Large intestine (tissue), 3 donors: ENCODE results near the gene SRSF8. TPM values are rescaled to one million over a fixed set of nuclear protein-coding genes. Genes with fewer than 3 reads are reported as not detected.
A peak's percentile ranks its signal among the peaks of the same experiment; 100 is the strongest.
"Not testable (repeated sequence)": the region's sequence is repeated elsewhere in the genome, so short reads cannot be mapped to it uniquely, and the experiment has no call there.

Experiments used
- DNase-seq, 2 donors: peaks; one replicate each; pipeline versions ENCODE4 v3.0.0 to v3.0.0-alpha.2; 2013
- H3K27ac ChIP-seq: one replicate; pipeline ENCODE4 v1.5.1; 2013; ENCODE audit warnings: low read length
- H3K27me3 ChIP-seq: 2 replicates; pipeline ENCODE4 v1.6.1; 2013; ENCODE audit warnings: low read length; ENCODE audit not compliant: control insufficient read depth, insufficient read depth
- H3K36me3 ChIP-seq: 2 replicates; pipeline ENCODE4 v1.6.1; 2013; ENCODE audit warnings: low read length; ENCODE audit not compliant: control insufficient read depth, insufficient read depth
- H3K4me1 ChIP-seq: one replicate; pipeline ENCODE4 v1.6.1; 2013; ENCODE audit warnings: low read length; ENCODE audit not compliant: control insufficient read depth, insufficient read depth
- H3K4me3 ChIP-seq: one replicate; pipeline ENCODE4 v1.5.1; 2013; ENCODE audit warnings: low read length
- H3K9me3 ChIP-seq: one replicate; pipeline ENCODE4 v1.6.1; 2013; ENCODE audit warnings: mild to moderate bottlenecking, low read depth, low read length, moderate library complexity; ENCODE audit not compliant: control insufficient read depth
- WGBS: methylation state at CpG from one replicate; pipeline ENCODE4 v1.1.5; 2013; ENCODE audit warnings: low lambda C conversion rate; ENCODE audit not compliant: insufficient coverage; 5-methylcytosine and 5-hydroxymethylcytosine counted together
- polyA plus RNA-seq: library from polyadenylated mRNA; unstranded; fragments of 120-200 nt; gene quantifications from one replicate; pipeline ENCODE4 v1.2.1, GENCODE V29; 2013

Gene SRSF8
- polyA plus RNA-seq, 1 donor, result 52.3 TPM

DNA sequence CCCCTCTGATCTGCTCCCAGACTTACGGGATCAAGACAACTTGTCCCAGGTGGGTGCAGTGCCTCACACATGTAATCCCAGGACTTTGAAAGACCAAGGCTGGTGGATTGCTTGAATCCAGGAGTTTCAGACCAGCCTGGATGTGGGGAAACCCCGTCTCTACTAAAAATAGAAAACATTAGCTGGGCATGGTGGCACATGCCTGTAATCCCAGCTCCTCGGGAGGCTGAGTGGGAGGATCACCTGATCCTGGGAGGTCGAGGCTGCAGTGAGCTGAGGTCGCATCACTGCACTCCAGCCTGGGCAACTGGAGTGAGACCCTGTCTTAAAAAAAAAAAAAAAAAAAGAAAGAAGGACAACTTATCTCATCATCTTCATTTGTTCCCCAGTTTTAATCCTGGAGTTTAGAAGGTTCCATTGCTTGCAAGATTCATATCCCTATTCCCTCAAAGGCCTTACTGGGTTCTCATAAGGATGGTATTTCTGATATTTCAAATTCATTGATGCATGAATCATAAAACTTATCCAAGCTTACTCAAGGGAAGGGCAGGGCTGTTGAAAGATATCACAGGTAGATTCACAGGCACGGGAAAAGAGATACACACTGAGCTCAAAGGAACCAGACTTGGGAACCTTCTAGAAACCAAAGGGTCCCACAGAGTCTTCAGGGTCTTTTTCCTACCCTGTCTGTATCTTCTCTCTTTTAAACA is 37.6 kb downstream of the SRSF8 start:
- peaks cover 3% of the 10 kb centered on the region for H3K36me3 ChIP-seq
- no CpG with 5 or more reads among the region's 6 CpGs for WGBS

DNA sequence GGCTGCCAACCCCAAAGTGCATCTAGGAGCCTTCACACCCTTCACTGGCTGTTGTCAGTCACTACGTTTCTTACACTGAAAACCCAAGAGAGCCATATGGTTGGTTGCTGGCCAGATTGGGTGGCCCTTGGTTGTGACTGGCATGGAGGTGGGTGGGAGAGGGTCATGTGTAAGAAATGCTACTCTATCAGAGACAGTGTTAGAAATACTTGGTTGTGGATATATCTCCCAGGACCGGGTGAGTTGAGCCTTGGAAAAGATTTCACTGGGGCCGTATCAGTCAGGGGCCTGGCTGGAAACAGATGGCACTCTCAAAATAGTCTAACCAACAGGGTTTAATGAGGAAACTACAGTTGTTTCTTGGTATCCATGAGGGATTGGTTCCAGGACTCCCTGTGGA is 38.1 kb downstream of the SRSF8 start:
- H3K4me3 ChIP-seq, result no peak overlapping the region
- H3K4me1 ChIP-seq, result no peaks in the 10 kb centered on the region
- DNase-seq, result no peak
- no CpG with 5 or more reads among the region's 3 CpGs for WGBS
- H3K36me3 ChIP-seq, result peaks cover 7% of the 10 kb centered on the region
- no peak overlapping the region for H3K27ac ChIP-seq
- no peaks in the 10 kb centered on the region for H3K27me3 ChIP-seq
- H3K9me3 ChIP-seq, result no peaks in the 10 kb centered on the region

More for the DNA sequence above, 37.6 kb downstream of the SRSF8 start:
- H3K27ac ChIP-seq, result no peak overlapping the region
- no peaks in the 10 kb centered on the region for H3K27me3 ChIP-seq
- H3K4me1 ChIP-seq, result no peaks in the 10 kb centered on the region
- no peak overlapping the region for H3K4me3 ChIP-seq
- DNase-seq, result no peak
- no peaks in the 10 kb centered on the region for H3K9me3 ChIP-seq

DNA sequence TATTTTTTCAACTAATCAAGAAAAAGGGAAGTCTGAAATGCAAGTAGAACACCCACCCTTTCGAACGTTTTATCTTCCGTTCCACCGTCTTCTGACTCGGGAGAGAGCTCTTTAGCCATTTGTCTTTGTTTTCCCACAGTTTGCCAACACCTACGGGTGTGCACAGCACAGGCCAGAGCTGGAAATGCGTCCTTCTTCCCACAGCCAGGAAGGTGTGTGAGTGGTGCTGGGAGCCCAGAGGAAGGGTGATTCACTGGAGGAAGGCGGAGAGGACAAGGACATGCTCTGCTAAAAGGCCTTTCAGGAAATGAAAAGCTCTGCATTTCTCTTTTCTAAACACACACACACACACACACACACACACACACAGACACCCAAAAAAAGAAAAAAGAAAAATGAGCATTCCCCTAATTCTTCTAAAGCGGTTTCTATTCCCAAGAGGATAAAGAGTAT is 41.5 kb downstream of the SRSF8 start:
- peak in 1 of 2 donors; percentile 9 for DNase-seq
- 80% methylated on average over 1 of the region's 9 CpGs for WGBS
- H3K4me1 ChIP-seq, result no peaks in the 10 kb centered on the region

DNA sequence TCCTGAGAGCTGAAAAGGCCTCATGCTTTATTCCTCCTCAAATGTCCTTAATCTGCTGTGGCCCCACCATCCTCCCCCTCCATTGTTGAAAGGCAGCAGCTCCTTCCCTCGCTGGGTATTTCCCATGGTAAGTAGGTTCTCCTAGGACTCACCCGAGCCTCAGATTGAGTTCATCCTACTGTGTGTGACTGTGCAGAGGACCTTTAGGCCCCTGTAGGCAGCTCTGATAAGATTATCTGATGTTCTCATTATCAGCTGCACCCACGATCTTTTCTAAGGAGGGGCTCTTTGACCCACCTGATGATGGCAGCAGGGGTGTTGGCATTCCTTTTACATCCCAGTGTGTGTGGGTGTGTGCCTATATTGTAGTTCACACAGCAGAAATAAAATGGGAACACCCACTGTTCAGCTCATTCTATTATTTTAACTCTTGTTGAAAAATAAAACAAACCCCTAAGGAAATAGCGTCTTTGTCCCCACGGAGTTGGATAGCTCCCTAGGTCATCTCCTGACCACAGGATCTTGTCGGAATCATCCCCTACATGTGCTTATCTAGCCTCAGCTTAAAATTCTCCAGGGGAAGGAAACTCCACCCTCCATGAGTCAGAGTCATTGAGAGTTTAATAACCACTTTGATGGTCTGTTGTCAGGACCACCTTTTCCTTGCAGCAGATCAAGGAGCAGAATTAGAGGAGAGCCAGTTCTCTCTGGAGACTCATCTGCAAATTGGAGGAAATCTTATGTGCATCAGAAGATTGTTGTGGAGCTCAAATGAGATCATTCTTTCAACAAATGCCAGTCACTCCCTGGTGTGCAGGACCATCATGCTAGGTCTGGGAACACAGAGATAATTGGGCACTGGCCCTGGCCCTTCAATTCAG is 42.2 kb downstream of the SRSF8 start:
- WGBS, result no CpG with 5 or more reads among the region's 6 CpGs
- DNase-seq, result peak in 1 of 2 donors; percentile 7
- Histone ChIP-seq H3K9me3 (no peaks in the 10 kb centered on the region), H3K4me3 (no peak overlapping the region), H3K27ac (no peak overlapping the region), H3K36me3 (peaks cover 4% of the 10 kb centered on the region), H3K4me1 (no peaks in the 10 kb centered on the region), H3K27me3 (no peaks in the 10 kb centered on the region)

More for the DNA sequence above, 41.5 kb downstream of the SRSF8 start:
- Histone ChIP-seq H3K4me3 (no peak overlapping the region), H3K9me3 (no peaks in the 10 kb centered on the region), H3K36me3 (peaks cover 4% of the 10 kb centered on the region), H3K27me3 (no peaks in the 10 kb centered on the region), H3K27ac (no peak overlapping the region)

DNA sequence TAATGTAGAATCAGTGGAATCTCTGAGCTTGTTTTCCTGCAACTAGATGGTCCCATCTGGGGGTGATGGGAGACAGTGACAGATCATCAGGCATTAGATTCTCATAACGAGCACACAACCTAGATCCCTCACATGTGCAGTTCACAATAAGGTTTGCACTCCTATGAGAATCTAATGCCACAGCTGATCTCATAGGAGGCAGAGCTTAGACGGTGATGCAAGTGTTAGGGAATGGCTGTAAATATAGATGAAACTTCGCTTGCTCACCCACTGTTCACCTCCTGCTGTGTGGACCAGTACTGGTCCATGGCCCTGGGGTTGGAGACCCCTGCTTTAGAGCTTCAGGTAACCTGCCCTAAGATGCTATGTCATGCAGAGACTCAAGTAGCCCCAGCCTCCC is 44.8 kb downstream of the SRSF8 start:
- not testable (repeated sequence) for H3K27me3 ChIP-seq, H3K4me1 ChIP-seq, H3K9me3 ChIP-seq, H3K4me3 ChIP-seq, DNase-seq, H3K36me3 ChIP-seq, H3K27ac ChIP-seq
- WGBS, result no CpG with 5 or more reads among the region's 3 CpGs

DNA sequence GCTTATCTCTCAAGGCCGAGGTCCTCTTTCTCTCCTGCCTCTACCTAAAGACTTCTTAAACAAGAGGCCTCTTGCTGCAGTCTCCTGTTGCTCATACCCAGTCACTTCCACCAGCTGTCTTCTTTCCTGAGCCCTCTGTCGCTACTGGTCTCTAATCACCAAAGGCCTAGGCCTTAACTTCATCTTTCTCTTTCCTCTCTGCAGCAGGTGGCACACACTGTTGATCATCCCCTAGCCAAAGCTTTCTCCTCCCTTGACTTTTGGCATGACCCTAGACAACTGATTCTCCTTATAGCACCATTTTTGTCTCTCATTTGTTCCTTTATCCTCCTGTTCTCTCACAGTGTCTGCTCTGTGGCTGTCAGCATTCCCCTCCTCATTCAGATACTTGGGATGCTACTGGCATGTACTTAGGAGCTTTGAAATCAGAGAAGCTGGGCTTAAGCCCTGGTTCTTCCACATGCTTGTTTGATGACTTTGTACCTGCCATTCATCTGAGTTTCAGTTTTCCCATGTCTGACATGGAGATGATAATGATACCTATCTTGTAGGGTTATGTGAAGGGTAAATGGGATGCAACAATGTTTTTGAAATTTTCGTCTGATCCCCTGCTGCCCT is 45.3 kb downstream of the SRSF8 start:
- no CpG with 5 or more reads among the region's 3 CpGs for WGBS
- Histone ChIP-seq H3K4me3 (no peak overlapping the region), H3K27ac (no peak overlapping the region), H3K27me3 (no peaks in the 10 kb centered on the region), H3K9me3 (no peaks in the 10 kb centered on the region), H3K4me1 (no peaks in the 10 kb centered on the region), H3K36me3 (peaks cover 4% of the 10 kb centered on the region)
- no peak for DNase-seq

DNA sequence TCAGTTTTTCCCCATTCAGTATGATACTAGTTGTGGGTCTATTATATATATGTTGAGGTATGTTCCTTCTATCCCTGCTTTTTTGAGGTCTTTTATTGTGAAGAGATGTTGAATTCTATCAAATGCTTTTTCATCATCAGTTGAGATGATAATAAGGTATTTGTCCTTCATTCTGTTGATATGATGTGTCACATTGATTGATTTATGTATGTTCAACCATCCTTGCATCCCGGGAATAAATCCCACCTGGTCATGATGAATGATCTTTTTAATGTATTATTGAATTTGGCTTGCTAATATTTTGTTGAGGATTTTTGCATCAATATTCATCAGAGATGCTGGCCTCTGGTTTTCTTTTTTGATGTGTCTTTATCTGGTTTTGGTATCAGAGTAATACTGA is 48.9 kb downstream of the SRSF8 start:
- no peak overlapping the region for H3K27ac ChIP-seq
- no CpG with 5 or more reads among the region's 1 CpG for WGBS

DNA sequence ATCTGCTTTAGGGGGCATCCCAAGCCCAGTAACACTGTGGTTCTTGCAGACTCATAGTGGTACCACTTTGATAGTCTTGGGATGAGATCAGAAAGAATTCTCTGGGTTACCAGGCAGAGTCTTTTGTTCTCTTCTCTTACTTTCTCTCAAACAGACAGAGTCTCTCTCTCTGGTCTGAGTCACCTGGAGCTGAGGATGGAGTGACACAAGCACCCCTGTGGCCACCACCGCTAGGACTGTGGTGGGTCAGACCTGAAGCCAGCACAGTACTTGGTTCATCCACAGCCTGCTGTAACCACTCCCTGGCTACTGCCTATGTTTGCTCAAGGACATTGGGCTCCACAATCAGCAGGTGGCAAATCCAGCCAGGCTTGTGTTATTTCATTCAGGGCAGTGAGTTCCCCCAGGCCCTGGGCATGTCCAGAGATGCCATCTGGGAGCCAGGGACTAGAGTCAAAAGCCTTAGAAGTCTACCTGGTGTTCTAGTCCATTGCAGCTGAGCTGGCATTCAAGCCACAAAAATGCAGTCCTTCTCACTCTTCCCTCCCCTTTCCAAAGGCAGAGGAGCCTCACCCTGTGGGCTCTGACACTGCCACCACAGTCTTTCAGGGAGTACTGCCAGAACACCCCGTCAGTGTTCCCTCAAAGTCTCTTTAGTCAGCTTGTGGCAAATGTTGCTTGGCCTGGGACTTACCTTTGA is 52.8 kb downstream of the SRSF8 start:
- H3K4me1 ChIP-seq, result no peaks in the 10 kb centered on the region
- no peaks in the 10 kb centered on the region for H3K36me3 ChIP-seq
- no peak for DNase-seq
- no CpG with 5 or more reads among the region's 2 CpGs for WGBS
- peaks cover 4% of the 10 kb centered on the region for H3K9me3 ChIP-seq
- no peak overlapping the region for H3K27ac ChIP-seq
- no peaks in the 10 kb centered on the region for H3K27me3 ChIP-seq
- no peak overlapping the region for H3K4me3 ChIP-seq

More for the DNA sequence above, 48.9 kb downstream of the SRSF8 start:
- Histone ChIP-seq H3K4me1 (no peaks in the 10 kb centered on the region), H3K4me3 (no peak overlapping the region), H3K9me3 (peaks cover 4% of the 10 kb centered on the region), H3K36me3 (no peaks in the 10 kb centered on the region), H3K27me3 (no peaks in the 10 kb centered on the region)
- no peak for DNase-seq
